Activated T-cell treated with anti-CD3 and anti-CD28 coated beads for 4 hours (primary cell): ENCODE measurements around the gene NFIA.

Experiments used
- DNase-seq: peaks from one replicate; pipeline ENCODE4 v3.0.0-alpha.2; 2020

The NFIA gene

GRCh38 chr1:61082311-61083012 lies at the start of gene NFIA:
Gene NFIA, plus strand, starts transcription at chr1:61082561.
- no peak for DNase-seq

GRCh38 chr1:61035880-61036279 lies 46.5 kb upstream of the NFIA start:
- DNase-seq, result no peak

GRCh38 chr1:61042466-61043009 lies 39.8 kb upstream of the NFIA start:
- DNase-seq, result no peak

- DNase-seq, result peak; percentile 81
Observed at GRCh38 chr1:61043010-61043820, 39.1 kb upstream of the NFIA start.

- DNase-seq, result no peak
Observed at GRCh38 chr1:61046434-61046833, 35.9 kb upstream of the NFIA start.

GRCh38 chr1:61047061-61047460 lies 35.3 kb upstream of the NFIA start:
- no peak for DNase-seq

- DNase-seq, result peak; percentile 91
Observed at GRCh38 chr1:61049850-61050540, 32.4 kb upstream of the NFIA start.

GRCh38 chr1:61050541-61051442 lies 31.6 kb upstream of the NFIA start:
- DNase-seq, result no peak

GRCh38 chr1:61051443-61051718 lies 31.0 kb upstream of the NFIA start:
- DNase-seq, result no peak

GRCh38 chr1:61051719-61052394 lies 30.5 kb upstream of the NFIA start:
- DNase-seq, result no peak

- no peak for DNase-seq
Observed at GRCh38 chr1:61052395-61053225, 29.8 kb upstream of the NFIA start.

GRCh38 chr1:61053226-61053711 lies 29.1 kb upstream of the NFIA start:
- no peak for DNase-seq

- no peak for DNase-seq
Observed at GRCh38 chr1:61053712-61054600, 28.4 kb upstream of the NFIA start.

- DNase-seq, result no peak
Observed at GRCh38 chr1:61054601-61054993, 27.8 kb upstream of the NFIA start.

GRCh38 chr1:61055110-61055614 lies 27.2 kb upstream of the NFIA start:
- no peak for DNase-seq

- DNase-seq, result no peak
Observed at GRCh38 chr1:61056196-61056572, 26.2 kb upstream of the NFIA start.

GRCh38 chr1:61056573-61057439 lies 25.6 kb upstream of the NFIA start:
- DNase-seq, result no peak

- no peak for DNase-seq
Observed at GRCh38 chr1:61058483-61059245, 23.7 kb upstream of the NFIA start.
